HG03565 (cell line): ENCODE results near the gene FMOD.

ENCODE experiments used
- ATAC-seq: cut with Tn5 transposase; IDR thresholded peaks from one replicate; pipeline ENCODE4 v1.9.1; 2021; ENCODE audit warnings: mild to moderate bottlenecking, moderate library complexity; ENCODE audit not compliant: unreplicated experiment

The FMOD gene

GRCh38 chr1:203351037-203351625 is at the start of gene FMOD:
Gene FMOD, minus strand, starts transcription at chr1:203351122. Its CDS starts 2,852 bp downstream, at chr1:203348270.
- ATAC-seq, result no peak

GRCh38 chr1:203396595-203397194 is 45.8 kb upstream of the FMOD start:
- ATAC-seq, result no peak

GRCh38 chr1:203395751-203396150 is 44.8 kb upstream of the FMOD start:
- ATAC-seq, result no peak

GRCh38 chr1:203390298-203390697 is 39.4 kb upstream of the FMOD start:
- ATAC-seq, result no peak

DNA sequence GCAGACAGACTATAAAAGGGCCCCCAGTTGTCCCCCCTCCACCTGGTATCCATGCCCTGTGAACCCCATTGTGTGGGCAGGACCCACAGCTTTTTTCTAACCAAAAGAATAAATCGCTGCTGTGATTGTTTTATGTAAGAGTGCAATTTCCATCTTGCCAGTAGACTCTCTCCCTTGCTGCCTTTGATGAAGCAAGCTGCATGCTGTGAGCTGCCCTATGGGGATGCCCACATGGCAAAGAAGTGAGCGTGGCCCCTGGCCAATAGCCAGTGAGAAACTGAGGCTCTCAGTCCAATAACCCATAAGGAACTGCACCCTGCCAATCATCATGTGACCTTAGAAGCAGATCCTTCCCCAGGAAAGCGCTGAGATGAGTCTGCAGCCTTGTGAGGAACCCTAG is 37.8 kb upstream of the FMOD start:
- no peak for ATAC-seq

DNA sequence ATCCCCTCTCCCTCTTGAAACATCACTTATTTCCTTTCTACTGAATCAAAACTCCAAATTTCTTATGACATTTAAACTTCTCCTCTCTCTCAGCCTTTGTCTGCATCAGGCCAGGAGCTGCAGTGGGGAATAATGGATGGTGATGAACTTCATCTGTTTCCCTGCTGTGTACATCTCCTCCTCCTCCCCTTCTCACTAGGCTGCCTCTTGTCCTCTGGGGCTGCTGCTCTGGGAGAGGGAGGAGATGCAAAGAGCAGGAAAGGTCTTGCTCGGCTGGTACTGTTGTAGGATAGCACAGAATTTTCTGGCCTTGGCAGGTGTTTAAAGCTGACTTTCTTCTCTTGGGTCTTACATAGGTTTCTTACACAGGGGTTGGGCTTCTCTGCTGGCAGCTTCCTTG is 31.1 kb upstream of the FMOD start:
- no peak for ATAC-seq

DNA sequence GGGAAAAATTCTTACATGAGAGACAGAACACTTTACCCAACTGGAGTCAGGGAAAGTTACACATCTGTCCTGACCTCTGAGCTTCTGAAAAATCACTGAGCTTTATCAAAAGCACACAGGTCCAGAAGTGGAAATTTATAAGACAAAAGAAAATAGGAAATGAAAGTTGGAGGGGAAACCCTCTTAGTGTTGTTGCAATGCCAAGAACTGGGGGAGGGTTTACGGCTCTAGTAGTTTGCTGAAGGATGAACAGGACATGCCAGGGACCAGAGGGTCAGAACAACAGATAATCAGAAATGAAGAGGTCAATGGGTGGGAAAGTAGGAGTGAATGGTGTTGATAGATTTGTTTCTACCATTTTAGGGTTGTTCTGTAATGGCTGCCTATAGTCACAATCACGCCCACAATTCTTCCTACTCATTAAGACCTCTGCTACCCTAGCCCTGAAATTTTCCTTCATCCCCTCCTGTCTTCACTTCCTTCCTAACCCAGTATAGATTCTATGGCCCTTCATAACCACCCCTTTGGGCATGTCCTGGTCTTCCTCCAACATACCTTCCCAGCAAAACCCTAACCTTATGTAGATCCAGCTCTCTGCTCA is 30.3 kb upstream of the FMOD start:
- no peak for ATAC-seq

- no peak for ATAC-seq
Observed at GRCh38 chr1:203380420-203381150, 29.7 kb upstream of the FMOD start.

GRCh38 chr1:203379825-203380224 is 28.9 kb upstream of the FMOD start:
- ATAC-seq, result no peak

- ATAC-seq, result no peak
Observed at GRCh38 chr1:203378556-203379245, 27.8 kb upstream of the FMOD start.

GRCh38 chr1:203373991-203374390 is 23.1 kb upstream of the FMOD start:
- ATAC-seq, result no peak

- no peak for ATAC-seq
Observed at GRCh38 chr1:203373002-203373401, 22.1 kb upstream of the FMOD start.

GRCh38 chr1:203371288-203371687 is 20.4 kb upstream of the FMOD start:
- no peak for ATAC-seq

DNA sequence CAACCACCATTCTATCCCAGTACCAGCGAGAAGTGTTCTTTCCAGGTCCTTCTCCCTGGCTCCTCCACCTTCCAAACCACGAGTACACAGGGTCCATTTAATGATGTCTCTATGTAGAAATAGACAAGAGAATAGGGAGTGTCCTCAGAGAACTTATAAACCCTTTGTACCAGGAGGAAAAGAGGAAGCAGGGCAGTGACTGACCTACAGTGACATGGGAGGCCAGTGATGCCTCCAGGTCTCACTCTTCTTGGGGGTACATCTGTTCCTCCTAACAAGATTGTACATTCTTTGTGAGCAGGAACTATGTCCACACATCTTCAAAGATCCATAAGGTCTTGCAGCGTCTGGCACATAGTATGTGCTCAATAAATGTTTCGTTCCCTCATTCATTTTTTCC is 18.7 kb upstream of the FMOD start:
- no peak for ATAC-seq

DNA sequence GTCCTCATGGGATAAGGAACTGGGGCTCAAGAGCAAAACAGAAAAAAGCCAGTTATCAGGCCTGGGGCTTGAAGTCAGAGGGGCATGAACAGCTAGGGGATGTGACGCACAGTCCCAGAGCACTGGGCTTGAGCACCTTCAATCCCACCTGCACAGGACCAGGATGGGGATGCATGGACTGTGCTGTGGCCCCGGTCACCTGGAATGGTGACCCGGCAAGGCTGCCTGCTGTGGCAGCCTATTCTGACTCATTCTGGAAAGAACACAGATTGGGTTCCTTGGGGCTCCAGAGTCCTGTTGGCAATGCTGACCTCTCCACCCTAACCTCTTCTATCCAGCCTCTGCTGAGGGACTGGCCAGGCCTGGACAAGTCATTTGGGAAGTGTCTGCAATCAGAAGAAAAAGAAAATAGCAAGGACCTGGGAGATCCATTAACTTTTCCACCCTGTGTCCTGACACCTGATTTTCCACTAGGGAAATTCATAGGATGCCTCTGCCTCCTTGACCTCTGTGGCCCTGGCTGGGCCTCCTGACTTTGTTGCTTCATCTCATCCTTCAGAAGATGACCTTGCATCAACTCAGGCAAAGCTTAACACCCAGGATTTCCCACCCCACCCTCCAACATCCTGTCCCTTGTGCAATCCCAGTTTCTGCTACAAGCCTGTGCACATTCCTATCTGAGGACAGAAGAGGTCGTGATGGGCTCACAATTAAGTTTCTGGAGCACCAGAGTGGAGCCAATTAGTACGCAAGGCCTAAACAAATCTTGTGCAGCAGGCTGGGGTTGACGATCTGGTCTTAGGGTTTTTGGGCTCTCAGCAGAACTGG is 17.9 kb upstream of the FMOD start:
- ATAC-seq, result no peak

- ATAC-seq, result no peak
Observed at GRCh38 chr1:203367057-203367456, 16.1 kb upstream of the FMOD start.

DNA sequence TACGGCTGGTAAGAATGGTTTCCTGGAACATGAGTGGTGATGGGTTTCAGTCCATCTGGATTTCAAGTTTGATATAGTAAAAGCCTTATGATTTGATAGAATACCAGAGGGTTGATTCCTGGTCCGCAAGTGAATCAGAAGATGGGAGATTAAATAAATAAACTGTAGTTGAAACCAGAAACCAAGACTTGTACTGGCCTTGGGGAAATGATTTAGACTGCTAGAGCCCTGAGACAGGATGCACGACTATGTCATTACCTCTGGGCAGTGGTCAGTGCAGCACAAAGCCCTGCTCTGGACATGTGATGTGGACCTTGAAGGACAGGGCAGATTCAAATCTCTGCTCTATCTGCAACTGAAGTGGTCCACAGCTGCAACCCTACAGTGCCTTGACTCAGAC is 15.6 kb upstream of the FMOD start:
- ATAC-seq, result no peak

DNA sequence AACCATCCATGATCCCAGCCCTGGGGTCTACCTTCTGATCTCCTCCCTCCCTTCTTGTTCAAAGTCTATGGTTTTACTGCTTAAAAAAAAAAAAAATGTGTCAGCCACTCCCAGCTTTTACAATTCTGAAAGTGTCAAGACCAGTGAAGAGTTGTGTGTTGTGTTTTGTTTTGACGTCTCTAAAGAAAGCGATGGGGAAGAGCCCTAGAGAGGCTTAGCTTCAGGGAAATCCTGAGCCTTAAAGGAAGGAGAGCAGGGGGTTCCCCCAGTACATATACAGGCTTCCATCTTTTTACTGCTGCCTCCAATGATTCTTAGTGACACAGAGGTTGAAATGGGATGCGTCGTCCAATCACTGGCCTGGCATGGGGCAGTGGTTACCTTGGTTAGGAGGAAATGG is 13.9 kb upstream of the FMOD start:
- ATAC-seq, result no peak

DNA sequence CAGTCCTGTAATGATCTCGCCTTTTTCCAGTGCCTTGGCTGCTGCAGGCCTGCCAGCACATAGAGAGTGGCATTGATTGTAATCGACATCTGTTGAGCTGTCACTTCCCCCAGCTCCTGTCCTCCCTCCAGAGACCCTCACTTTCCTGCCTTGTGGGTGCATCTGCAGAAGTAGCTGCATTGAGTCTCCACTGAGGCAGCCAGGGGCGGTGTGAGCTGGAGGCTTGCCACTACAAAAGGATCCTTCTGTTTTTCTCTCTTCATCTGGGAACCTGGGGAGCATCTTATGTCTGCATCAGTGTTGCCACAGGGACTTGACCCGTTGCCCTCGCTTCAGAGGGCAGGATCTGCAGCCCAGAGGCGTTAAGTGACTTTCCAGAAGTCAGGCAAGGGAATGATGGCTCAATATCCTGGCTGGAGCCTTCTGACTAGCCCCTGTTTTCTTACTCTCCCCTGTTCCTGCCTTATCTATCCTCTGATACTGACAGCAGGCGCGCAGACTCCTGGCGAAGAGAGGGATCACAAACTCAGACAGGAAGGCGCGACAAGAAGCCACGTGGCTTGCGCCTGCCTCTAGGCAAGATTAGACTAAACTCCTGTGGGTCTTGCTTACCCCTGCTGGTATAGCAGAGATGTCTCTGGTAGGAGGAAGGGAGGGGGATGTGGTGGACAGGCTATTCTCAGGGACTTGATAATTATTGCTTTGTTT is 13.3 kb upstream of the FMOD start:
- ATAC-seq, result no peak

DNA sequence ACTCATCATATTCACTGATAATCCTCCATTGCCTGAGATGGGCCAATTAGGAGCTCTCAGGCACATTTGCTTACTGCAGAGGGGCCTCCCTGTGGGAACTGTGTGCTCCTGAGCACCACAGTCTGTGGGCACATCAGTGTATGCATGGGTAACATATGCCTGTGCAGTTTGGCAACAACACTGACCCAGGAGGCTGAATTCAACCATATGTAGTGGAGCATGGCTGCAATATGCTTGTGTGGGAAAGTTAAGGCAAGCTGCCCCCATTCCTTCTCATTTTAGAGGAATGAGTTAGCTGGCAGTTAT is 11.8 kb upstream of the FMOD start:
- no peak for ATAC-seq
